Measurements from ENCODE around the gene ACOD1.

GRCh38 chr13:76993021-76993420 lies 44.7 kb downstream of the ACOD1 start:
- TF ChIP-seq REST (IDR thresholded peaks at IDR 0.05) (no peak), CTCF (IDR thresholded peaks at IDR 0.05; ENCODE audit: low read depth, low read length, missing input control) (no peak), TAF1 (conservative IDR thresholded peaks at IDR 0.05) (no peak), EGR1 (IDR thresholded peaks at IDR 0.05; ENCODE audit: low read depth in 2 of 2) (no peak), YY1 (IDR thresholded peaks at IDR 0.05) (no peak), ZBTB33 (IDR thresholded peaks at IDR 0.05) (no peak), ATF3 (IDR thresholded peaks at IDR 0.05) (no peak), RAD21 (IDR thresholded peaks at IDR 0.05) (no peak), HNF4A (conservative IDR thresholded peaks at IDR 0.05) (no peak), MAX (IDR thresholded peaks at IDR 0.05) (no peak), GABPA (IDR thresholded peaks at IDR 0.05 in 1 of 2, conservative IDR thresholded peaks at IDR 0.05 in 1 of 2) (no peak), NR2F2 (IDR thresholded peaks at IDR 0.05) (no peak), SP1 (IDR thresholded peaks at IDR 0.05) (no peak), FOXA1 (IDR thresholded peaks at IDR 0.05) (no peak)

All from liver (tissue), 3 donors.